ENCODE results near the gene BAIAP2L1.
"Not testable (repeated sequence)": the region's sequence is repeated elsewhere in the genome, so short reads cannot be mapped to it uniquely, and the experiment has no call there.

BAIAP2L1 gene

DNA sequence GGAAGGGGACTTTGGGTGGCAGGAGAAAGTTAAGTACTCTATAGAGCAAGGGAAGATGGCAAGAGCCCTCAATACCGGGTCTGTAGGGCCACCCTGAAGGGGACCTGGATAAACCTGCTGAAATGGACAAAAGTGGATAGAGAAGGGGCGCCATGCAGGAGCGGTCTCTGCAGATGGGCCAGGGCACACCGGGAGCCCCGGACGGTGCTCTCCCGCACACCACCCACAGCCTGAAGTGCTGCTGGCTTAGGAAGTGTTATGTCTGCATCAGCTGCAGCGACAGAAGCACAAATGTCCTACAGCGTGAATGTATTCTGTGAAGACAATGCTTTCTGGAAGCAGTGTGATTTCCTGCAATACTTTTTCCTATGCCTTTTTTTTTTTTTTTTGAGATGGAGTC is 81.7 kb downstream of the BAIAP2L1 start:
- DNase-seq, result no peak

DNA sequence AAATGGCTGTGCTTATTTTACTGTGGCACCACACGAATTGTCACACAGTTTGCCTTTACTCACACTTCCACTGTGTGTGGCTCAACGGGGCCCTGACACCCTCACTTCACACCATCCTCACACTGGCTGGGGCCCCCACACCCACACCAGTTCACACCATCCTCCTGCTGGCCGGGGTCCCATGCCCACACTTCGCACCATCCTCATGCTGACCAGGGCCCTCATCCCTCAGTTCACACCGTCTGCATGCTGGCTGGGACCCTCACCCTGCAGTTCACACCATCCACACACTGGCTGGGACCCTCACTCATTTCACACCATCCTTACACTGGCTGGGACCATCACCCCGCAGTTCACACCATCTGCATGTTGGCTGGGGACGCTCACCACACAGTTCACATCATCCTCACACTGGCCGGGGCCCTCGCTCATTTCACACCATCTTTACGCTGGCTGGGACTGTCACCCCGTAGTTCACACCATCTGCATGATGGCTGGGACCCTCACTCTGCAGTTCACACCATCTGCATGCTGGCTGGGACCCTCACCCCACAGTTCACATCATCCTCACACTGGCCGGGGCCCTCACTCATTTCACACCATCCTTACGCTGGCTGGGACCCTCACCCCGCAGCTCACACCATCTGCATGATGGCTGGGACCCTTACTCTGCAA is 83.4 kb downstream of the BAIAP2L1 start:
- no peak for DNase-seq

DNA sequence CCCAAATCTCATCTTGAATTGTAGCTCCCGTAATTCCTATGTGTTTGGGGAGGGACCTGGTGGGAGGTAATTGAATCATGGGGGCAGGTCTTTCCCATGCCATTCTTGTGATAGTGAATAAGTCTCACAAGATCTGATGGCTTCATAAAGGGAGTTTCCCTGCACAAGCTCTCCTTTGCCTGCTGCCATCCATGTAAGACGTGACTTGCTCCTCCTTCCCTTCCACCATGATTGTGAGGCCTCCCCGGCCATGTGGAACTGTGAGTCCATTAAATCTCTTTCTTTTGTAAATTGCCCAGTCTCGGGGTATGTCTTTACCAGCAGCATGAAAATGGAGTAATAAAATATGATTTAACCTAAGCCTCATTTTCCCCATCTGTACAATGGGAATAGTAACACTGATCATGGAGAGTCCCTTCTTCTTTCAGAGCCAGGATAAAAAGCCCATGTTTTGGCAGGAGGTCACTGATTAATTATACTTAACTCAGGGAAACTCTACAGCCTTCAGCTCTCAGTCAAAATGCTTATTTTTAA is 84.8 kb downstream of the BAIAP2L1 start:
- not testable (repeated sequence) for DNase-seq

DNA sequence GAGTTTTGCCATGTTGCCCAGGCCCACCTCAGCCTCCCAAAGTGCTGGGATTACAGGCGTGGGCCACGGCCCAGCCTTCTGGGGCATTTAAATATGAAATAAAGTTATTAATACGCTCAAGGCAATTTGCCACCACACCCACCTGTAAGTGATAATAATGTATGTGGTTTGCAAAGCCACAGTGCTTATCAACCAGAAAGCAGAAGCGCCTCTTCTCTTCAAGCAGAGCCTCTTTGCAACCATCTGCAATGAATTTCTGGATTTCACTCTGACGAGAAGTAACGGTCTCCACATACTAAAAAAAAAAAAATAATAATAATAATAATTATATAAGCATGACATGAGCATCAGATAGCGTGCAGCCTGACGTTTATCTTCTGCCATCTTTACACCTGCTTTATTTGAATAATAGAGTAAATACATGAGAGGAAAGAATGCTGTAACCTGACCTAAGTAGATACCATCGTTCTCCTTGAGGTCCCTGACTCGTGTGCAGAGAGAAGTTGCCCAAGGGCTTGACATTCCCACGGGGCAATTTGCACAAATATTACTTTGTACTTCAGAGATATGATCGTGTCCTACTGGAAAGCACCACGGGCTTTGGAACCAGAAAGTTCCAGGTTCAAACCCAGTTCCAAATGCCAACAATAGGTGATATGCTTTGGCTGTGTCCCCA is 85.4 kb downstream of the BAIAP2L1 start:
- no peak for DNase-seq

DNA sequence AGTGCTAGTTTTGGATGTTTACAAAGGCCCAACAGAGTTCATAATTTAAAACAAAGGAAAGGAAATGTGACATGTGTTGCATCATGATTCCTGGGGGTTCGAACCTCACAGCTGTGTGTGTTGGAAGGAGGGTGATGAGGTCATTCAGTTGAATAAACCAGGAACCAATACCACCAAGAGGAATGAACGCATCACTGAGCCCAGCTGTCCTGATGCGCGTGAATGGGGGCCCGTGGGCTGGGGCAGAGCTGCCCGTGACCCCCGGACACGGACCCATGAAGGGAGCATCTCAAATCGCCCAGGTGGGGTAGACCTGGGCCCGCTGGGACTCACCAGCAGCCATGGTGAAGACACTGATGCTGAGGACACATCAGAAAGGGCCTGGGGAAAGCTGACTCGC is 86.4 kb downstream of the BAIAP2L1 start:
- DNase-seq, result peak; percentile 26

DNA sequence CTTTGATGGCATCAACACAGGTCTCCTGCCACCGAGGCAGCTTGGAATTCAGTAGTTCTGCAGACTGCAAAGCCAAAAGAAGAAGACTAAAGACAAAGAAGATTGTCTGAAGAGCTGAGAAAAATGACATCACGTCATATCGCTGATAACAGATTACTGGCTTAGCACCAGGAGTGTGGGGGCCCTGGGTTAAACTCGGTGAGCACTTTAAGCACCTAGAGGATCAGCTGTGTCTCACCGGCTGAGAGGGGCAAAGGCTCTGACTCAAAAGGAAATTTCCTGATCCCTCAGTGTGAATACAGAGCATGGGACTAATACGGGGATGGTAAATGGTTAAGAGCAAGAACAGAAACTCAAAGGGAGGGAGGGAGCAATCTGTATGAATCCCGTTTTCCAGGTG is 88.7 kb downstream of the BAIAP2L1 start:
- no peak for DNase-seq

DNA sequence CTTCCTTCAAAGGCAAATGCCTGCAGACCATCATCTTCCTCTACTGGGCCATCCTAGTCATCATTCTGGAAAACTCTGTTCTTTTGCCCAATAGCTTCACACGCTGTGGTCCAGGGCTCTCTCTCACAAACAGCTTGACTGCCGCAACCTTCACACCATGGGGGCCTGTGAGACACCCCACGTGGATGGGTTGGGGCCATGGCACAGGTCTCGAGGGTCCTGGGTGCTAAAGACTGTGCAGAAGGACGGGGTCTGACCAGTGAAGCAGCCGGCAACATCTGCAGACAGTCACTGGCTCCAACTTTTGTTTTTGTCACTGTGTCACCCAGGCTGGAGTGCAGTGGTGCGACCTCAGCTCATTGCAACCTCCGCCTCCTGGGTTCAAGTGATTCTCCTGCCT is 91.3 kb downstream of the BAIAP2L1 start:
- DNase-seq, result no peak

DNA sequence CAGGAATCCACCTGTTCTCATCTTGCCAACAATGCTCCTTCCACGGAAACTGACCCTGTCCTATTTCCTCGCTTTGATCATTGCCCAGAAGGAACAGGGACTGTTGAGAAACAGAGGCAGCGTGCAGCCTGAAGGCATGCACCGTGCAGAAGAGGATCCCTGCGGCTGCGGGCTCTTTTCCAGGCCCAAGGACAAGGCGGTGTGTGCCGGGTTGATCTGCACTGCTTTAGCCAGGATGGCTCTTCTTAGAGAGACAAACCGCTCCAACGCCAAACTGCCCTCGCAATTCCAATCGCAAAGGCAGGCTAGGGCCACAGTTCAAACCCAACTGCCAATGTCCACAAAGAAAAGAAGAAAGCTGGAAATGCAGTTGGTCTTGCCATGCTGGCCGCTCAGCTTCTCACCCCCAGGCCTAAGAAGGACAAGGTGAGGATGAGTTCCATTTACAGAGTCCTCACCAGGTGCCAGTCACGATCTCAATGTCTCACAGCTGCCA is 92.9 kb downstream of the BAIAP2L1 start:
- no peak for DNase-seq

DNA sequence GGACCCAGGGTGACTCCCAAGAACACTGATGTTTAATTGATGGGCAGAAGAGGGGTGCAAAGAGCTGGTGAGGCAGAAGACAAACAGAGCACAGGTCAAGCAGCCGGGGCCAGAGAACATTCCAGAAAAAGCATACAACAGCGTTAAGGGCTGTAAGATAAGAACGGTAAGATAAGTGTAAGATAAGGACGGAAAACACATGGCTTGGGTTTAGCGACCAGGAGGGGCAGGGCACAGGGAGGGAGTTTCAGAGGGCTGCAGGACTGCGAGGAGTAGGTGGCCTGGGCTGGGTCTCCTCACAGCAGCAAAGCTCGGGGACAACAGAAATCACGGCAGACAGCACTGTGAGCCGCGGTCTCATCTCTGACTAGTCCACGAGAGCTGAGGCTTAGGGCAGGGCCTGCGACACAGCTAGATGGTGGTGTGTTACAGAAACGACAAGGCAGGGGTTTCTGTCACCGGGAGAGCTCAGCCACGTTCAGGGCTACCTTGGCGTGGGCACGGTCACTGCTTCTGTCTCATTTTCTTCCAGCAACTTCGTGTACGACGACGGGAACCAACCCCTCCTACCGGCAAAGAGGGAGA is 94.8 kb downstream of the BAIAP2L1 start:
- DNase-seq, result no peak

DNA sequence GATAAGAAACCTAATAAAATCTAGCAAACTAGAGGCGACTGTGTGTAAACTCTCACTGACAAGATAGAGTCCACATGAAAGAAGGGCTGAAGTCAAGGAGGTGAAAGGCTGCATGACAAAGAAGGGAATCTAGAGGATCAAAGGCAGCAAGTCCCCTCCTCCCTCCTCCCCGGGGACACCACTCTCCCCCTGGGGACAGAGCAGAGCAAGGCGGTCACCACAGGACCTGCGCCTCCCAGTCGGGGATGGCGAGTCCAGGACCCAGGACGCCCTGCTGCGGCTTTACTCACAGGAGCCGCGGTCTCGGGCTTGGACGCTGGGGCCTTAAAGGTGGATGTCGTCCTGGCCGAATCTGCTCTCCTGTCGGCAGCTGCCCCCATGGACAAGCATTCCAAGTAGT is 97.0 kb downstream of the BAIAP2L1 start:
- DNase-seq, result no peak

DNA sequence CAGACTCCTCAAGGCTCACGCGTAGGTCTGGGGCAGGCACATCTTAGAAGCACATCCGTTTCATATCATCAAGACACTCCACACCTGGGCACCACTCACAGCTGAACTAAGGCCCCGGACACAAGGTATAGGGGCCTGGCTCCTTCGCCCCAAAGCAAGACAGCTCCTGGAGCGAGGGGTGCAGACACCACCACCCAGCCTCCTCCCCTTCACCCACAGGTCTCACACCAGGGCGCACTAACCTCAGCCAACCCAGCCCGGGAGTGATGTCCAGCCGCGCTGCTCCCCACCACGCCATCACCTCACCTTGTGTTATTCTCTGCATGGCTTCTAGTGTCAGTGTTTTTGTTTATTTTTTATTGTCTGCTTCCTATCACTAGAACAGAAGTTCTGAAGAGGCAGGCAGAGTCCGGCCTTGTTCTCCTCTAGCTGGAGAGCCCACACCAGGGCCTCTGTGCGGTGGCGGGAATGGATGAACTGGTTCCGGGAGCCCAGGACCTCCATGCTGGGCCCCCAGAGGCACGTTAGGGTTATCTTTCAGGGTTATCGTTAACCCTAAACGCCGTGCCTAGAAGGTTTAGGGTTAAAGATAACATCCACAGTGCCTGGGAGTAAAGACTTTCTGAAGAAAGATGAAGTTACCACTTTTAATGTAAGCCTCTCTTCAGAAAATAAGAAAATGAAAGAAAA is 97.6 kb downstream of the BAIAP2L1 start:
- DNase-seq, result no peak

DNA sequence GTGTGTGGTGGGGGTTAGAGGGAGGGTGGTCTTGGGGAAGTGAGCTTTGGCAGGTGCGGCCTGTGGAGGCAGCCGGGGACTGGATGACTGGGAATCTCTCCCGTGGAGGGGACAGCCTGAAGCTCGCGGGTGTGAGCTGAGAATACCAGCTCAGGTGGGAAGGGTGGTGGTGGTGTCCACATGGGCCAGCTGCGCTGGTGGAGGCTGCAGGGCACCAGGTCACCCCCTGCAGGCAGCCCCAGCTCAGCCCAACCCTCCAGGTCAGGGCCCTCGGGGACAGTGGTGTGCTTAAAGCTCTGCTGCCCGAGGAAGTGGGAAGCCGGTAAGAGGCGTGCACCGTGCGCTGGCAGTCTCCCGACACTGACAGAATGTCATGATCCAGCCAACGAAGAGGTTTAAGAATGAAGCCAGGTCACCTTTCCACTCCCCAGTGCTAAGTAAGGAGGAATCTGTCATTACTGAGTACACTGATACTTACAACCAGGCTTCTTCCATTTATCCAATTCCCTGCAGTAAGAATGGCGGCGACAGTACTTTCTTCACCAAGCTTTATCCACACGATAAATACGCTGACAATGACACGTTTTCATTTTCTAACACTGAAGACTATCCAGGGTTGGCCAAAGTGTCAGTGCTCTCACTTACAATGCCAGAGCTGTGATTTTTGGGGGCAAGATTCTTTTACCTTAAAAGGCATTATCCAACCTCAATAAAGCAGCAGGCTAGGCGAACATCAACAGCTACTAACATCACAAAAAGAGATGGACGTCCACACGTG is 99.0 kb downstream of the BAIAP2L1 start:
- no peak for DNase-seq

DNA sequence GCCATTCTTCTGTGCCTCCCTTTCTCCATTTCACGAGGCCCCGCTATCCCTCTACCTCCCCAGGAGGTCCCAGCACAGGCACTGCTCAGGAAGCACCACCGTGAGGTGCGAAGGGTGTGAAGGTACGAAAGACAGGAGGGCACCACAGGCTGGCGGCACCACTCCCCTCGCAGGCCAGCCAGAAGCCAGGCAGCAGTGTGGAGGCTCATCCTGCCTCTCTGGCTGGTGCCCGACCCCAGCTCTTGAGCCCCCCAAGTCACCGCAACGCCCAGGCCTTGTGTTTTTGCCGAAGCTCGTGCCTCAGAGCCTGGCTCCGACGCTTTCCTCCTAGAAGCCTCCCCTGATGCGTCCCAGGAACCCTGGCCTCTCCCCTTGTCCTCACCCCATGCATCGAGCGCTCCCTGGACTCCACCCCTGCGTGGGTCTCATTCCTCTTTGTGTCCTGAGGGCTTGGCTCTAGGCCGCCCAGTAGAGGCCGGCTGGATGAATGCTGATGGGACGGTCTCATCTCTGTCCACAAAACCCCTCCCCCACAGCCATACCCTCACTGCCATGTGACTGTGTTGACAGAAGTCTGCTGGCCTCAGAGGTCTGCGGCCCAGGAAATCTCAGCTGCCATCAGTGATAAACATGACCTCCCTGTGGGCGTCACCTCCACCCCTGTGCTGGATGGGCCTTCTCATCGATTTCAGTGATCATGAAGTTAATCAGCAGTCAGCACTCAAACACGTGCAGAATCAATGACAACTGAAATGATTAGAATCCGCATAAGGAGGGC is 100.1 kb downstream of the BAIAP2L1 start:
- no peak for DNase-seq

DNA sequence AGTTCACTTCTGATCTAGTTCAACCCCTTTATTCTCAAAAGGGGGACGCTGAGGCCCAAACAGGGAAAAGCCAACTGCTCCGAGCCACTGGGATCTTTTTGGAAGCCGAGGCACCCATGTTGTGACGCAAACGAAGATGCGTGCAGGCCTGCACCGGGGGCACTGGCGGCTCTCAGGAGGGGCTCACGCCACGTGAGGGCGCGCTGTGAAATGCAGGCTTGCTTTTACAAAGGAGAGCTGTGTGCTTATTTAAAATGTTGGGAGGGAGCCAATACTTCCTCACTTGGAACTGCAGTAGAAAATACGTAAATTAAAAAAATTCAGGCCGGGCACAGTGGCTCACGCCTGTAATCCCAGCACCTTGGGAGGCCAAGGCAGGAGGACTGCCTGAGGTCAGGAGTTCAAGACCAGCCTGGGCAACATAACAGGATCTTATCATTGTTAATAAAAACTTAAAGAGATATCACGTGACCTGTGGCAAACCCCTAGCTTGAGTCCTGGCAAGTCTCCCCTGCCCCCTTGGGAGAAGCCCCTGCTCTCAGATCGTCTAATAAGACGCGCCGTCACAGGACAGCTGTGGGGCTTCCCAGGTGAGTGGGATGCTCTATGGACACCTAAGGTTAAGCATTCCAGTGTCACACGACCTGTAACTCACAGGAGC is 103.1 kb downstream of the BAIAP2L1 start:
- DNase-seq, result no peak

DNA sequence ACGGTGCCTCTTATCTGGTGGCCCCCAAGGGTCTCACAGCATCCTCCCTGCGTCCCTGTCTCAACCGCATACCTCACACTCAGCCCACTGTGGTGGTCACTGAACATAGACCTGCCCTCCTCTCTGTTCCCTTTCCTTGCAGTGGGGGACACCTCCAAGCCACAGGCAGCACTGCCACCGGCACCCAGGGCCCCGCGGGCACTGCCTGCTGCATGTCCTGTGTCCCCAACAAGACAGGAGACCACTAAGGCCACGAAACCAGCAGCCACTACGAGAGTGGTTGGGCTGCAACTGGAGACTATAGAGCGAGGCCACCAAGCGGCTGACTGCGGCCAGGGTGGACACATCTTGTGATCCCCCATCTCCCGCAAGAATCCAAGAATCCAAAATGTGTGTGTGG is 104.1 kb downstream of the BAIAP2L1 start:
- no peak for DNase-seq

DNA sequence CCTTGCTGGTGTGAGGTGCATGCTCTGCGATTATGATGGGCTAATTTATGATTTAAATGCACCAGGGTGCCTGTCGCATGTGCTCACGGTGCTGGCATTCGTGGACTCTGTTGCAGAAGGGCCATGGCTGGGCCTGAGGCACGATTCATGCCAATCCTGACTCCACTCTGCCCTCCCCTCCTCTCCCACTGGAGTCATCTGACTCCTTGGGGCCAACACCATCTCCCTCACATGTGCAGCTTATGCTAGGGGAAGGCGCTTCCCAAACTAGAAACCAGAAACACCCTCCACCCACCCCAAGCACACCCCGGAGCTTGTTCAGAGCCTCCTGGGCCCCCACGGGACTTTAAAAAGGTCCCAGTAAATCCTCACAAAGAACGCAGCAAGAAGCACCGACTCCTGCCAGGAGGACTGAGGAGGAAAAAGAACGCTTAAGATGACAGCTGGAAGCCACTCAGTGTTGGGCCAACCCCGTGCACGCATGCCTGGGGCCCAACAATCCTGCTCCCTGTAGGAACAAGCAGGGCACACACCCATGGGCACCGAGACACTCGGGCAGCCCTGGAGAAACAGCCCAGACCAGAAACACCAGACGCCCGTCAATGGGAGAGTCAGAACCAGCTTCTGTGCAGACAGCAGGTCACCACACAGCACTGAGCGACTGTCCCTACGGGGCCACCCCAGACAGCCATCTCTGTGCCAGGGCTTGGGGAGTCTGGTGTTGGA is 105.3 kb downstream of the BAIAP2L1 start:
- no peak for DNase-seq

DNA sequence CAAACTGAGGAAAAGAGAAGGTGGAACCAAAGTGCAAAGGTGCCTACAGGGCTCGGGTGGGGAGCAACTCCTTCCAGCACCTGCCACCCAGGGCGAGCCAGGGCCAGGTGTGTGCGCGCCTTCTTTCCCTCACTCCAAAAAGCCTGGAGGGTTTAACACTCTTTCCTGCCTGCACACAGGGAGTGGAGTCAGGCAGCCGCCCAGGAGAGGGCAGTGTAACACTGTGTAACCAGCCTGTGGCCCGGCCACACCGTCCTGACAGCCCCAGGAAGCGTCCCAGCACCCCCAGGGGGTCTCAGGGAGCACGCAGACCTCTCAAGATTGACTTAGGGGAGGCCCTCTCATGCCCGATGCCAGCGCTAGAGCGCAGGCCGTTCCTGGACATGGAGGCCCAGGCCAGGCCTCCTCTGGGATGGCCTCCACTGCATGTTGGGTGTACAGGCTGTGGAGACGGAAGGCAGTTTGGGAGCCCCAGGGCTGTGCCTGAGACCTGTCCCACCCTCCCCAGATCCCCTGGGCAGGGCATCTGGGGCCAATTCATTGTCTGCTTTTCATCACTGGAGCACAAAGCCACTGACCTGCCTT is 106.0 kb downstream of the BAIAP2L1 start:
- peak; percentile 56 for DNase-seq

DNA sequence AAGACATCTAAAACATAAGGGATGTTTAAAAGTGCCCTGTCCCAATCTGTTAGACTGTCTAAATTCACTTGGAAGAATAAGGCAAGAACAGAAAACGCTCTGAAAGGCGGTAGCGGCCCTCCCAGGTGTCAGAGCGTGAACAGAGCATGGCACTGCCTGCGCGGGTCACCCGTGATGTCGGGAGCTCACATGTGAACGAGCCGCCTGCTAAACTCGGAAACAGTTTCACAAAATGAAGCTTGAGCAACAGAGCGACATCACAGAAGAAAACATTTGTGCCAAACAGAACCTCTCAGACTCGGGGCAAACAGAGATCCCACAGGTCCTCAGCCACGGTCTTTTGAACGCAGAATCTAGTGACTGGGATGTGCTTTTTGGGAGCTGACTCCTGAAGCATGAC is 106.6 kb downstream of the BAIAP2L1 start:
- no peak for DNase-seq

DNA sequence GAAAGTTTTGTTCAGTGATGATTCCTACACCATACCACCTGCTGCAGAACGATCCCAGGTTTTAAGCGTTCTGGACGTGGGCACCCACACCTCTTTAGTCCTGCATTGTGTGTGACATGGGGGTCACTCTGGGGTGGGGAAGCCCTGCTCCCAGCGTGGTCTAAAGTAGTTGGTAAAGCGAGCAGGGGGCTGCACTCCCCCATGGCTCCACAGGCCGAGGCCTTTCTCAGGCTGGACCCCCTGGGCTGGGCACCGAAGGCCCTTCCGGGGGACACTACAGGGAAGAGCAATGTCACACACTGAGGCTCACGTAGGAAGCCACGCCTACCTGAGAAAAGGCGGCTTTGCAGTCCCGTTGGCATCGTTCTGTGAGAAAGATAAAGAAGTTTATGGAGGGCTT is 107.1 kb downstream of the BAIAP2L1 start:
- no peak for DNase-seq

DNA sequence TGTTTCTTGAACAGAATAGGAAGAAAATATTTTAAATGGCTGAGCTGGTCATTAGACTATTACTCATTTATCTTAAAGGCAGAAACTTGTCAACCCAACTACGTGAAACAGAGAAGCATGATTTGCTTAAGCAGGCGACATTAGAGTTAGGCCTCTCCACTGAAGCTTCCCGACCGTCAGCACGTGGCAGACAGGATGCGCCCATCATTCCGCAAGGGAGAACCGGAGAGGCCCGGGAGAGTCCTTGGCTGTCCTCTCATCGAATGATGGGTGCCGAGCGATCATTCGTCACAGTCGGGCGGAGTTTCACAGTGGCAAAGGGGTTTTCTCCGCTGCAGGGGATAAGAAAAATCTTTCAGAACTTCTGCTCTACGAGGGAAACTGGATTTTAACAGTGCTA is 107.6 kb downstream of the BAIAP2L1 start:
- no peak for DNase-seq

Measured in fibroblast of skin of abdomen (primary cell).